ENCODE measurements around the gene MARCHF2.

MARCHF2 gene

DNA sequence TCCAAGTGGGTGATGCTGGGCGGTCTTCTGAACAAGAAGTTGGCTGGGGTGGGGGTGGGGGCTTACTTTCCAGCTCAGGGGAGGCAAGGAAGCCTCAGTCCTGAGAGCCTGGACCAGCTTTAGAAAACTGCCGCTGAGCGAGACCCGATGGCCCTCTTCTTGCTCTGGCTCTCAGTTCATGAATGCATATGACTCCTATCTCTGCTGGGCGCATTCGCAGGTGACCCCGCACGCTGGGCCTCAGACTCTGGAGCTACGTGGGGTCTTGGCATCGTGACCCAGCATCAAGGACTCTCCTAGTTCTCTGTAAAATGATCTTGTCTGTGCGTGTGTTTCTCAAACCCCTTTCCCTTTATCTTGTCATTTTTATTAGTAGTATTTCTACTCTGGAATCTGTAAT is 69.6 kb downstream of the MARCHF2 start:
- DNase-seq: no peak

- DNase-seq: no peak
Measured at GRCh38 chr19:8483165-8483564, 70.1 kb downstream of the MARCHF2 start.

DNA sequence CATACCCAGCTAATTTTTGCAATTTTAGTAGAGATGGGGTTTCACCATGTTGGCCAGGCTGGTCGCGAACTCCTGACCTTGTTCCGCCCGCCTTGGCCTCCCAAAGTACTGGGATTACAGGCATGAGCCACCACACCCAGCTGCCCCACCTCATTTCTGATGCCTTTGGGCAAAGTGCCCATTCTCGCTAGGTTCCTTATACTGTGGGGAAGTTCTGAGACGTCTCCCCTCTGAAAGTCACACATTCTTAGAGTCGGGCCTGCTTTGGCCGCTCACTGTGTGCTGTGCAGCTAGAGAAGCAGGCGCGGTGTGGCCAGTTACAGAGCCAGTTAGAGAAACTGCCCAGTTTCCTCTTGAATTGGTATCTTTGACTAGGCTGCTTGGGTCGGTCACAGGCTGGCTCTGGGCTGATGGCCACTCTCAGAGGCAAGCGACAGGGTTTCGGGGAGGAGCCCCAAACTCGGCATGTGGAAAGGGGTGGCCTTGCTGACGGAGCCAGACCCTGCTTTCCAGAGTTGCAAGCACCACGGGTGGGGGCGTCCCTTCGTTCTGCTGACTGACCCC is 71.3 kb downstream of the MARCHF2 start:
- DNase-seq: no peak

DNA sequence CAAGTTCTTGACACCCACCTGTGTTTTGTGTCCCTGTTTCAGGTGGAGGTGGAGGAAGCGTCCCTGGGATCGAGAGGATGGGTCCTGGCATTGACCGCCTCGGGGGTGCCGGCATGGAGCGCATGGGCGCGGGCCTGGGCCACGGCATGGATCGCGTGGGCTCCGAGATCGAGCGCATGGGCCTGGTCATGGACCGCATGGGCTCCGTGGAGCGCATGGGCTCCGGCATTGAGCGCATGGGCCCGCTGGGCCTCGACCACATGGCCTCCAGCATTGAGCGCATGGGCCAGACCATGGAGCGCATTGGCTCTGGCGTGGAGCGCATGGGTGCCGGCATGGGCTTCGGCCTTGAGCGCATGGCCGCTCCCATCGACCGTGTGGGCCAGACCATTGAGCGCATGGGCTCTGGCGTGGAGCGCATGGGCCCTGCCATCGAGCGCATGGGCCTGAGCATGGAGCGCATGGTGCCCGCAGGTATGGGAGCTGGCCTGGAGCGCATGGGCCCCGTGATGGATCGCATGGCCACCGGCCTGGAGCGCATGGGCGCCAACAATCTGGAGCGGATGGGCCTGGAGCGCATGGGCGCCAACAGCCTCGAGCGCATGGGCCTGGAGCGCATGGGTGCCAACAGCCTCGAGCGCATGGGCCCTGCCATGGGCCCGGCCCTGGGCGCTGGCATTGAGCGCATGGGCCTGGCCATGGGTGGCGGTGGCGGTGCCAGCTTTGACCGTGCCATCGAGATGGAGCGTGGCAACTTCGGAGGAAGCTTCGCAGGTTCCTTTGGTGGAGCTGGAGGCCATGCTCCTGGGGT is 72.7 kb downstream of the MARCHF2 start:
- DNase-seq: no peak

DNA sequence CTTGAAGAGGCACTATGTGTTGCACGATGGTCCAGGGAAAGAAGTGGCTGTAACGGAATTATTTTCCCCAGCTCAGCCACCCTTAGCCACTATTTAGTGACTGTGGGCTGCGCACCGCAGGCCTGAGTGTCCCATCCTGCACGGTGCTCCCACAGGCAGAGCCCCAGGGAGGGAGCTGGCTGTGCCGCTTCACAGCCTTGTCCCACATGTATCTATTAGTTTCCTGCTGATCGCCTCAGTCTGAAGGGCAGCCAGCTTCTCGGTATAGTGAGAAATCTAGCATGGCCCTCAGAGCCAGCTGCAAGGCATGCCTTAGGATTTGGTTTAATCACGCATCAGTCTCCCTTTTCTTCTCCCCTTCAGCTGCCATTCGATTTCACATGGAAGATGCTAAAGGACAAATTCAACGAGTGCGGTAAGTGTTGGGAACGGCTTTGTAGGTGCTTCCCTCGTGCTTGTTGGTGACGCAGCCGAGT is 73.6 kb downstream of the MARCHF2 start:
- DNase-seq: no peak

GRCh38 chr19:8487137-8487851 is 74.2 kb downstream of the MARCHF2 start:
- DNase-seq: peak; percentile 49 to 63

GRCh38 chr19:8488365-8488764 is 75.3 kb downstream of the MARCHF2 start:
- DNase-seq: no peak
